Stimulated activated CD4-positive, alpha-beta T cell treated with anti-CD3 and anti-CD28 coated beads, TNF-alpha, amount 100 ng/mL, for 48 hours (primary cell): ENCODE results near the gene NMNAT1.
"Not testable (repeated sequence)": the region's sequence is repeated elsewhere in the genome, so short reads cannot be mapped to it uniquely, and the experiment has no call there.

Source experiments
- DNase-seq, 3 donors: peaks; one replicate each; pipeline ENCODE4 v3.0.0-alpha.2; 2020; ENCODE audit warnings: low read depth in 3 of 3

Gene NMNAT1

DNA sequence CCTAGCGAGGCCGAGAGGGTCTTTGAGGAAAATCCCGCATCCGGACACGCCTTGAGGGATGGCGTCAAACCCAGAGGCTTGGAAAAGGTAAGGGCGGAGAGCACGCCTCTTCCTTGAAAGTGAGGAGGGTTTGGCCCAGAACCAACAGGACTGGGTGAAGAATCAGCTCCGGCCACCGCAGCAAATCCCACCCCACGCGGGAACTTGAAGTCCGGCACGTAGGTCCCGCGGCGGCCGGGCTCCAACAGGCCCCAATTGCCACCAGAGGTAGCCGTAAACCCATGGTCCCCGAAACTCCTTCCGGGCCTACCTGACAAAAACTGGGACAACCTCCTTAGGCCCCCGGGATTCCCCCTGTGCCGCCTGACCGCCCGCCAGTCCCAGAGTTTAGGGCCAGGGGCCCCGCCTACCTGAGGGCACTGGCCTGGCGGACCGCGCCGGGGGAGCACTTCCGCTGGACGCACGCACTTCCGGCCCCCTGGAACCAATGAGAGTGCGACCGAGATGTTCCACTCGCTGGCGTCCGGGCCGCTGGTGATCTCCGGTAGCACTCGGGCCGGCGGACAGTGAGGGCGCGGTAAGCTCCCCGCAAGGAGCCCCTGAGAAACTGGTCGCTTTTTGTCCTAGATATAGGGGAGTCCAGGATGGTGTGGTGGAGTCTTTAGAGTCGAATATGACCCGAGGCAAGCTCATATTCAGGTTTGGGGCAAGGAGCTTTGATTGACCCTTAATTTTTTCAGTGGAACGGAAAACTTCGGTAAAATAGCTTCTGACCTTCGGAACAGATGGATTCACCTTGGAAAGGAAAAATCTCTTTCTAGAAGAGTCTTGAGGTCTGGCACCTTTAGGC lies at the start of gene NMNAT1, which contains the start of gene LZIC:
TSS of gene NMNAT1 (plus strand) at position 537 of the 850 bp plus-strand sequence. CDS start 28,599 bp downstream, outside the sequence.
TSS of gene LZIC (minus strand) at position 453 of the 850 bp plus-strand sequence. CDS start 6,772 bp downstream, outside the sequence.
- peak; percentile 83 to 91 (median 88) for DNase-seq

DNA sequence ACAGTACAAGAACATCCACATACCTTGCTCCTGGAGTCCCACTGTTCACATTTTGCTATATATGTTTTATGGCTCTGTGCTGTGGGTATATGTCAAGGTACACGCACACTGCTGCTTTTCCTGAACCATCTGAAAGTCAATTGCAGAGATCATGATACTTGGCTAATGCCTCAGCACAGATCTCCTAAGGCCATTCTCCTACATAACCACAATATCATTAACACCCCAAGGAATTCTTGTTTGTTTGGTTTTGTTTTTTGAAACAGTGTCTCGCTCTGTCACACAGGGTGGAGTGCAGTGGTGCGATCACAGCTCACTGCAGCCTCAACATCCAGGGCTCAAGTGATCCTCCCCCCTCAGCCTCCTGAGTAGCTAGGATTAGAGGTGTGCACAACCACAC lies 49.2 kb upstream of the NMNAT1 start:
- DNase-seq = no peak

DNA sequence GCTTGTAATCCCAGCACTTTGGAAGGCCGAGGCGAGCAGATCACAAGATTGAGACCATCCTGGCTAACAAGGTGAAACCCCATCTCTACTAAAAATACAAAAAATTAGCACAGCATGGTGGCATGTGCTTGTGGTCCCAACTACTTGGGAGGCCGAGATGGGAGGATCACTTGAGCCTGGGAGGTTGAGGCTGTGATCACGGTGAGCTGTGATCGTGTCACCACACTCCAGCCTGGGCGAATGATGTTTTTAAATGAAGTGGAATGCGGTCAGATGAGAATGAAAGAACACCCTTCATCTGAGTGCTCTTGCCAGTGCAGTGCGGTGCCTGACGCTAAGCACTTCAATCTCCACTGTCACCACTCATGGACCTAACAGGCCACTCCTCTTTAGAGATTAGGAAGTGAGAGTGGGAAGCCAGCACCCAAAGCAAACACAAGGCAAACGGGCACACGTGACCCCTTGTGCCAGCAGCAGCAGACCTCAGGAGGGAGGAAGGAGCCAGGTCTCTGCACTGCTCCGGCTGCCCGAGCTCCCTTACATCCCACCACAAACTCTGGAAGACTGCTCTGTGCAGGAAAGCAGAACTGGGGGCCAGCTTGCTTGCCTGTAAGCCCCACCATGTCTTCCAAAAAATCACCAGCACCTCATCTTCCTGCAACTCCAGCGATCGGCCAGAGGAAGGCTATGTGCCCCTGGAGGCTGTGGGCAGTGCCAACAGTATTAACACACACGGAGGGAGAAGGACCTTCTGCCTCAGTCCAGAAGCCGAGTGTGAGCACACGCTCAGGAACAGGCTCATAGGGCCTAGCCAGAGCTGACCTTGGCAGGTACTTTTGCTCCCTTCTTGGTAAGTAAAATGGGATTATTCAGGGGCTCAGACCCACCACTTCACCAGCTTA lies 42.9 kb upstream of the NMNAT1 start:
- DNase-seq = no peak

DNA sequence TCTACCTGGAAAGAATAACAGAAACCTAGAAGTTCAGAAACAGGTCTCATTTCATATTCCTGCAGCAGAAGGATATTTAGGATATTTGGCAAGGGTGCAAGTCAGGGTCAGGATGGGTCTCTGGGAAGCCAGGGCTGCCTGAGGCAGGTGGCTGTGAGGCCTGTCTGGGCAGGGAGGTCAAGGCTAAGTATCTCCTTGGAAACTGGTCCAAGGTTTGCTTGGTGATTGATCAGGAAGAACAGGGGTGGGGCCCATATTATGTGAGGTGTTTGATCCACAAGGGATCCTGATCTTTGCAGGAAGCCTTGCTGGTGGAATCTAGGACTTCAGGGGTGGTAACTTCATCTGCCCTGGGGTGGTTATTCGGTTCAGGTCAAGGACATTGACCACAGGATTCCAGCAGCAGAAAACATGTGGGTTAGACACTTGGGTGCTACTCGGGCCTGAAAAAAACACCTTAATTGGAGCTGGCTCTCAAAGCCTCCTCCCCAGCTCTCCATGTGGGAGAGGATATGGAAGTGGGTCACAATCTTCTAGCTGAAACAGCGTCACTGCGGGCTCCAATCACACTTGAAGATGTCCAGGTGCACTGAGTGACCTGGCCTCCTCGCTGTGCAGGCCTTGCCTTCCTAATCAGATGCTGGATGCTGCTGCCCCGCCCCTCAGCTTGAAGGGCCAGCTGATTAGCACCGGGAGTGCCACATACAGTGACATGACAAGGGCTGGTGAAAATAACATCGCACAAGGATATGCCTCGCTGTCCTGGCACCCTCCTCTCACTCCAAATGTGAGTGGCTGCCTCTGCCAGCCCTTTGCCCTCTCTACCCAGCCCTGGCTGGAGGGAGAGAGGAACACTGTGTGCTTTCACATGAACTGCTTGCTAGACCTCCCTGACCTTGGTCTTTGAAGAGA lies 41.9 kb upstream of the NMNAT1 start:
- DNase-seq = no peak

DNA sequence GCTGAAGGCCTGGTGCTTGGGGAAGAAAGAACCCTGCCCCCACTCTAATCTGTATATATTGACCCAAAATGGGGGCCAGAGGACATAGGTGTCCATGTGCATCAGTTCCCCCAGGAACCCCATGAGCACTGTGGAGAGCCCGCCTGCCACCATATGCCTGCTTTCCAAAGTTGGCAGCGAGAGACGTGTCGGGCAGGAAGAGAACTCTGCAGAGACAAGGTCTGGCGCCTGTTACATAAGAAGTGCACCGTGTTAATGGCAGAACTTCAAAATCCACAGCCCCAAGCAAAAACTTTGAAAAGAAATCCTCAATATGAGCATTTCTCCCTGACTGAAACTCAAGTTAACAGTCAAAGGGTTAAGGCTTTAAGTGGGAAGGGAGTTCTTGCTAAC lies 41.2 kb upstream of the NMNAT1 start:
- DNase-seq = no peak

DNA sequence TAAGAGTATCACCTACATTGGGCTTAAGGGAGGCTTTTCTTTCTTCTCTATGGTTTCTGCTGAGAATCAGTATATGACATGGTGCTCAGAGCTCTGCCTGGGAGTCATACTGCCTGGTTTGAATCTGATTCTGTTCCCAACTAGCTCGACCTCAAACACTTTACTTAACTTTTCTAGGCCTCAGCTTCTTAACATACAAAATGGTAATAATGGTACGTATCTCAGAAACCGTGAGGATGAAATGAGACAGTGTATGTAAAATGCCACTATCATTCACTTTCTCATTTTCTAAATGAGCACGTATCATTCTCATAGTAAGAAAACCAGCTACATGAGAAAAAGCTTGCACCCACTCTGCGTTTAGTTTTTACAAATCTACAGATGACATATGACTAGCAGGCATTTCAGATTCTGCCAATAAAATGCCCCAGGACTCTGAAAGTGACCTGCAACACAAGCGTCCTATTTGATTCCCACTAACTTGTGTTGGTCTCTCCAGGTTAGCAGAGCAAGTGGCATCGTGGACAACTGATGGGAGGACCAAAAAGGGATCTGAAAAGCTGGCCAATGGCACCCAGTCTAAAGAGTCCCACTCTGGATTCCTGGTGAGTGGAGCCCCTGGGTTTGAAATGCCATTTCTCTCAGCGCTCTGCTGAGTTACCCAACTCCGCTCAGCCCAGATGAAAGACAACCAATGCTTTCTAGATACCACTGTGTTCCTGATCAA lies 39.3 kb upstream of the NMNAT1 start:
- DNase-seq = peak in 1 of 3 donors; percentile 8

DNA sequence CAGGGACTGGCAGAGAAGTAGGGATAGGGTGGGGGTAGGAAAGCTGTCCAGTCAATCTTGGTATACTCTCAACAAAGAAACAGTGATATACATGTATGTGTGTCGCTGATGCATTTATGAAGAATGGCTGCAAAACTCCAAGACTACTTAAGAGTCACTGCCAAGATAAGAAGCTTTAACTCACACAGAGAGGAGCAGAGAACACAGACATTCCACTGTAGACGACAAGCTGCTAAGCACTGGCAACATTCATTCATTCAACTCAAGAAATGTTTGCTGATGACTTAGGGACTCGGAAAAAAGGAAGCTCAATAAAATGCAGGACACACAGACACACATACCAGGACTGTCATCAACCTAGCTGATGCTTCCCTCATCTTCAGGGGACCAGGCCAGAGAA lies 38.7 kb upstream of the NMNAT1 start:
- no peak for DNase-seq

DNA sequence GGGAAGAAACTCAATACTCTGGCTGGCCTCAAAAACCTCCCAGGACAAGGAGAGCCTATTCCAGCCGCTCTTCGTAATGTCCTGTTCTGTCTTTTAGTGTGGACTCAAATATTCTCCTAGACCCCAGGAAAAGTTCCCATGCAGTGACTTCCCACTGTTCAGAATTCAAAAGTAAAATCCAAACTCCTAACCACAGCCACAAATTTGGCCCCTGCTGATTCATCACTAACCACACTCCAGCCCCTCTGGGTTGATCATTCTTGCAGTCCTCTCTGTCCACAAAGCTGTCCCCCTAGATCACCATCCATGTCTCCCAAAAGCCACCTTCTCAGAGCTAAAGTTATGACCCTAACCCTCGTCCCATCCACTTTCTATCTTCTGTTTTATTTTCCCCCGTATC lies 38.3 kb upstream of the NMNAT1 start:
- no peak for DNase-seq

DNA sequence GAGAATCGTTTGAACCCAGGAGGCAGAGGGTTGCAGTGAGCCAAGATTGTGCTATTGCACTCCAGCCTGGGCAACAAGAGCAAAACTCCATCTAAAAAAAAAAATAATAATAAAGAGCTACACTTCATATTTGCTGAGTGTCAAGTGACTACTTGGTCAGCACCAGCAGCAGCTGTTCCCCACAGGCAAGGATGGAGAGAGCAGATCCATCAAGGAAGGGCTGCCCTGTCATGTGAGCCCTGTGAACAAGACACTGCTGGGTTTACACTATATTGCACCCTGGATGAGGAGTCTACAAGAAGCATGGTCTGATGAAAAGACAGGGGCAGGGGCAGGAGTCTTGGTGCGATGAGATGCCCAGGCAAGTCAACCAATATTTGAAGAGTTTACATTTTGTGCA lies 36.8 kb upstream of the NMNAT1 start:
- DNase-seq = no peak

DNA sequence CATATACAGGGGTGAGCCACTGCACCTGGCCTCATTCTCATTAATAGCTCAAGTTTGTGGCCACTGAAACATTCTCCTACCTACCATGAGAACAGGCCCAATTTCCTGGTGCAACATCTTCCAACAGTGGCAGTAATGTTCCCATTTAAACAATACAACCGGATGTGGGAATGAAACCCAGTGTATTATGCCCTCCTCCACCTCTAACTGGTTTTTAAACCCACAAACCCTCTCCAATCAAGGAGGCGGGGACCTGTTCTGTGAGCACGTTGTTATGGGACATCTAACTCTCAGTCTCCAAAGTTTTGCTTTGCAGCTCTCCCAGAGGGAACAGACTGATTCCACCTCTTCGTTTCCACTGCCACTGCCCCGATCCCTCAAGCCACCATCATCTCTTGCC lies 35.8 kb upstream of the NMNAT1 start:
- no peak for DNase-seq

DNA sequence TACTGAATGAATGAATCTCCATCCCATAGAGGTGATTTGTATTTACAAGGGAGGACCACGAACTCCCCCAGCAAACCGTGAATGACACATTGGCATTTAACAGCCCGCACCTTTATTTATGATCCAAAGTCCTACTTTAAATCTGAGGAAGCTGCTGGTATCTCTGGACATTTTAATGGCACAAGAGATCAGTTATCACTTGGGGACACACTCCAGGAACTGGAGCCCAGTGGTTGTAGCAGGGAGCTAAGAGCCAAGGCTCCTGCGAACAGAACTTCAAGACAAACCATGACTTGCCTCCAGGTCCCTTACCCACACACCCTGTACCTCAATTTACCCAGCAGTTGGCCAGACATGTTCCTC lies 34.4 kb upstream of the NMNAT1 start:
- DNase-seq = no peak

DNA sequence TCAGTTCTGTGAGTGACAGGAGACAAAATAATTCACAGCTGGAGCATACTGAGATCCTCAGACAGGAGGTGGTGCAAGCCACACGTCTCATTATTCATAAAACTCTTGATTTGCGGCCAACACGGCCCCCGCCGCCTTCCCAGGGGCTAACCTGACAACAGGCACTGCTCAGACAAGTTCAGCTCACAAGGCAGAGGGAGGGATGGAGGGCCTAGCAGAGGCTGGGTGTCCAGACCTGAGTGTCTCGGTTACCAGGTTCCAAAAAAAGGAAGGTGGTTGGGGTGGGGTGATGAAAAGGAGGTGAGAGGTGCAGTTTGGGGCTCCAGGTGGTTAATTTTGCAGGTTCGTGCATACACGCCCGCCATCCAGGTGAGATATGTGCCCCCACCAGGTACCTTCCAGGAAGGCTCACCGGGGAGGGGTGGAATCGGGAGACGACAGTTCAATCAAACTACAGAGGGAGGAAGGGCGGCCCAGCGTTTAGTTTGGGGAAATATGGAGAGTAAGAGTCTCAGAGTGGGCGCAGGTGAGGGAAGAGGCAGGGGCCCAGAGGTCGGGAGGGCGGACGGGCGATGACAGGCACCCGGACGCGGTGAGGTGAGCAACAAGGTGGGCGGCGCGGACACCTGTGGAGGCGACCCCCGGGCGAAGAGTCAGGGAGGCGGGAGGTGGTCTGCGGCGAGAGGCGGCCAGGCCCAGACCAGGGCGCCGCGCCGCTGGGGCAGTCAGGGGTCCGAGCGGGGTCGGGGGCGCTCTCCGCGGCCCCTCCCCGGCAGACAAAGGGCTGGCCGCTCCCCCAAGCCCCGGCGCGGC lies 33.8 kb upstream of the NMNAT1 start:
- DNase-seq = peak in 2 of 3 donors; percentile 19 to 32

DNA sequence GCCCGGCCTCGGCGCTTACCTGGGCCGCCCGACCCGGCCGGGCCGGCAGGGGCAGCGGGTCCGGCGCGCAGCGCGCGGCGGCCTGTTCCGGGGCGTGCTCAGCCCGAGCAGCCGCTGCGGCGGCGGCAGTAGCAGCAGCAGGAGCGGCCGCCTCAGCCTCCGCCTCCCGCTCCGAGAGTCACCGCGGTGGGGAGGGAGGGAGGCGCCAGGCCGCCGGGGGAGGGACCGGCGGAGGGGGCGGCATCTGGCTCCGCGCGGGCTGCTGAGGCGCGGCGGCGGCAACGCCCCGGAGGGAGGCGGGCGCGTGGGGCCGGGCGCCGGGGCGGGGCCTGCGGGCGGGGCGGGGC lies 33.2 kb upstream of the NMNAT1 start, which contains the start of gene CTNNBIP1:
TSS of gene CTNNBIP1 (minus strand) at position 194 of the 347 bp plus-strand sequence. CDS start 38,205 bp downstream, outside the sequence.
- no peak for DNase-seq

DNA sequence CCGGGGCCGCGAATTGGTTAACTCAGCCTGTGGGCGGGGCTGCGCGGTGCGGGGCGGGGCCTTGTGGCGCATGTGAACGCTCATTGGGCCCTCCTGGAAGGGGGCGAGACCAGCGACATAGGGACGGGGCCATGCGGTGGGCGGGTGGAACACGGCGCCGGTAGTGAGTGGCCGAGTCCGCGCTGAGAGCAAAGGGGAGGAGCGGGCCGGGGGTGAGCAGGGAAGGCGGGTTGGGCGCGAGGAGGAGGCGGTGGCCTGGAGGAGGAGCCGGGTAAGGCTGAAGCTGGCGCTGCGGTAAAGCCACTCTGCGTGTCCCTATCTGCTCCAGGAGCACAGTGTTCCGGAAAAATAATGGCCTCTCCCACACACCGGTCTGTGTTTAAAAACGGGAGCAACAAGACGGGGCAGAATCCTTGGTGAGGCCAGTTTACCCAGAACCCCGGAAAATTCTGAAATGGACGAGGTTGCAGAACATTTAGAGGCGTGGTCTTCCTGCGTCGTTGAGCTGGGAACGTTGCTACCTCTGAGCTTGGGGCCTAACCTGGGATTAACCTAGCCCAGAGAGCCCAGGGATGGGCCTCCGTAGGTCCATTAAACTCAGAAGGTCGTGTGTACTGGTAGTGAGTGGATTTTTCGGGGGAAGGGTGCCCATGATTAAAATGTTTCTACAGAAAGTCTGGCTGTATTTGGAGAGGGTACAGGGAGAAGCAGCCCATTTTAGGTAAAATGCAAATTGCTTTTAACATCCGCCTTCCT lies 32.7 kb upstream of the NMNAT1 start:
- peak; percentile 100 for DNase-seq

DNA sequence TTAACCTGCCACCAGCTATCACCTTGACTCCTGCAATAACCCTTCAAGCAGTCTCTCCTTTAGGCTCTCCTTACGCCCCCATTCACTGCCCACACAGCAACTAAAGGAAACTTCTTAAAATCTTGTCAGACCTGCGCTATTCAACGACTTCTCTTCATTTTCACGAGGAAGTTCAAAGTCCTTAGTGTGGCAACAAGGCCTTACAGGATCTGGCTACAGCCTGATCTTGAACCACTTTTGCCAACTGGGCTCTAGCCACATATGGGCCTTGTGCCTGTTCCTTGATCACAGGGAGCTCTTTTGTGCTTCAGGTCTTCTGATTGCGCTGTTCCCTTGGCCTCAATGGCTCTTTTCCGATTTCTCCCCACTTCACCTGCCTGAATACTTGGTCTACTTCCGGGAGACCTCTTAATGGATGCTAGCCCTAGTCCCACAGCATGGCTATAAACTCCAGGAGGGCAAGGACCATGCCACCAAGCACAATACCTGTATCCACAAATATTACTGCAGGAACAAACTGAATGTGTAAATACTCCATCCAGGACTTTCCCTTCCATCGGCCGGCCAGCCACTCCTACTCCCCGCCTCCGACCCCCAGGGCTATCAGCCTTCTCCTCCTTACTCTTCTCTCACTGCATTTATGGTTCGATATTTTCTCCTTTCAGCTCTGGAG lies 30.9 kb upstream of the NMNAT1 start:
- no peak for DNase-seq

DNA sequence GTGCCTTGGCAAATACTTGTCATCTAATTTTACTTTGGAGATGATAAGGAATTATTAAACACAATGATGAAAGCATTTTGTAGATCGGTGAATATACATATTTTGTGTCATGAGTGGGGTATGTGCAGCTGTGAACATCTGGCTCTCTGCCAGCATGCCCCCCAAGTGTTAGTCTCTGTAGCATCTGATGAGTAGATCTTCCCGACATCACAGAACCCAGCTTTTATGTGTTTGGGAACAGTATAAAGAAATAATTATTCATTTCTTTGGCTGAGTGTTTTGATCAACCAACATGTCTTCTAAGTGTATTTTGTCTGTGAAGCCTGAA lies 28.7 kb upstream of the NMNAT1 start:
- no peak for DNase-seq

DNA sequence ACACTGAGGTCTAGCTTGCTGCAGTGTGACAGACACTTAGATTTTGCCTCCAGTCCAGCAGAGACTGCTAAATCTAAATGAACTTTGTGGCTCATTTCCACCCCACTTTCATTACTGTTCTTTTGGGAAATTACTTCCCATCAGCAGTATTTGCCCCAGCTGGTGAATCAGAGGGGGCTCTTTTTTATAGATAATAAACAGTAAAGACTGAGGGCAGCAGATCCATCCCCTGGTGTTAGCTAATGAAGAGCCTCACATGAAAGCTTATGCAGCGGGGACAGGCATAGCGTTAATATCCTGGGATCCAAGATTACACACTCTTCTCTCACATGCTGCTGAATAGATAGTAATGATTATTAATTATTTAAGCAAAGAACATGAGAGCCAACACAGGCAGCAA lies 26.8 kb upstream of the NMNAT1 start:
- DNase-seq = no peak

DNA sequence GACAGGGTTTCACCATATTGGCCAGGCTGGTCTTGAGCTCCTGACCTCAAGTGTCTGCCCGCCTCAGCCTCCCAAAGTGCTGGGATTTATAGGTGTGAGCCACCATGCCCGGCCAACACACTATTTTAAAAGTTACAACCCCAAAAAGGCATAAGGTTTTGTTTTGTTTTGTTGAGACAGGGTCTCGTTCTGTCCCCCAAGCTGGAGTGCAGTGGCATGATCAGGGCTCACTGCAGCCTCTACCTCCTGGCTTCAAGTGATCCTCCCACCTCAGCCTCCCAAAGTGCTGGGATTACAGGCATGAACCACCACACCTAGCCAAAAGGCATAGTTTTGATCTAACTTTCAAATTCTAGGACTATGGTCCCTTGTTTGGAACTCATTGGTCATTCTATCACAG lies 25.8 kb upstream of the NMNAT1 start:
- DNase-seq = not testable (repeated sequence)

DNA sequence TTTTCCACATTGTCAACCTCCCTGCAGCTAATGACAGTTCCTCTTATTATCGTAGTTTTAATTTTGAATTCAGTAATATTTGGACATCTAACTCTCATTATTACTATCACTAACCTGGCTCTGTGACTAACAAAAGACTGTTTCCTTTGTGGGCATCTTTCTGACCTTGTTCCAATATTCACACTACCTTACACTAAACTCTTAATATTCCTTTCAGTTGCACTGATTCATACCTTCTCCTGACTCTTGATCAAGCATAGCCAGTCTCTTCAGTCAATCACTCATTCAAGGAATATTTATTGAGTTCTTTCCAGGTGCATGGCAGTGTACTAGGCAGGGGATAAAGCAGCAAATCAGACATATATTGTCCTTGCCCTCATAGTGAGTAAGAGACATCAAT lies 25.4 kb upstream of the NMNAT1 start:
- DNase-seq = no peak
